ENCODE results near the gene APOOL.
"Not testable (repeated sequence)": the region's sequence is repeated elsewhere in the genome, so short reads cannot be mapped to it uniquely, and the experiment has no call there.

Gene APOOL

GRCh38 chrX:85003655-85004244, at the start of gene APOOL:
Gene APOOL, plus strand, starts transcription at chrX:85003877. Its CDS starts 36 bp downstream, at chrX:85003913.
- peak; percentile 75 for DNase-seq (ENCODE audit: low spot score)

GRCh38 chrX:84956304-84956703, 47.4 kb upstream of the APOOL start:
- no peak for DNase-seq (ENCODE audit: low spot score)

- no peak for DNase-seq (ENCODE audit: low spot score)
Observed at GRCh38 chrX:84974803-84975202, 28.9 kb upstream of the APOOL start.

GRCh38 chrX:84991739-84992138, 11.9 kb upstream of the APOOL start:
- not testable (repeated sequence) for DNase-seq (ENCODE audit: low spot score)

- DNase-seq (ENCODE audit: low spot score), result no peak
Observed at GRCh38 chrX:84993150-84993549, 10.5 kb upstream of the APOOL start.

GRCh38 chrX:85001344-85001743, 2.3 kb upstream of the APOOL start:
- no peak for DNase-seq (ENCODE audit: low spot score)

GRCh38 chrX:85004255-85004654, 578 bp downstream of the APOOL start:
- DNase-seq (ENCODE audit: low spot score), result no peak

- DNase-seq (ENCODE audit: low spot score), result no peak
Observed at GRCh38 chrX:85012098-85012497, 8.4 kb downstream of the APOOL start.

GRCh38 chrX:85015351-85015750, 11.7 kb downstream of the APOOL start:
- DNase-seq (ENCODE audit: low spot score), result not testable (repeated sequence)

GRCh38 chrX:85017721-85018120, 14.0 kb downstream of the APOOL start:
- DNase-seq (ENCODE audit: low spot score), result no peak

GRCh38 chrX:85018471-85018870, 14.8 kb downstream of the APOOL start:
- no peak for DNase-seq (ENCODE audit: low spot score)

- DNase-seq (ENCODE audit: low spot score), result no peak
Observed at GRCh38 chrX:85020216-85020615, 16.5 kb downstream of the APOOL start.

GRCh38 chrX:85024044-85024443, 20.4 kb downstream of the APOOL start:
- no peak for DNase-seq (ENCODE audit: low spot score)

GRCh38 chrX:85024562-85024961, 20.9 kb downstream of the APOOL start:
- no peak for DNase-seq (ENCODE audit: low spot score)

GRCh38 chrX:85026170-85026569, 22.5 kb downstream of the APOOL start:
- peak; percentile 7 for DNase-seq (ENCODE audit: low spot score)

GRCh38 chrX:85029043-85029442, 25.4 kb downstream of the APOOL start:
- no peak for DNase-seq (ENCODE audit: low spot score)

GRCh38 chrX:85031505-85031904, 27.8 kb downstream of the APOOL start:
- DNase-seq (ENCODE audit: low spot score), result no peak

GRCh38 chrX:85037114-85037513, 33.4 kb downstream of the APOOL start:
- DNase-seq (ENCODE audit: low spot score), result no peak

GRCh38 chrX:85051627-85052026, 48.0 kb downstream of the APOOL start:
- DNase-seq (ENCODE audit: low spot score), result no peak

- DNase-seq (ENCODE audit: low spot score), result no peak
Observed at GRCh38 chrX:85052205-85052604, 48.5 kb downstream of the APOOL start.

GRCh38 chrX:85052636-85053343, 49.1 kb downstream of the APOOL start:
- DNase-seq (ENCODE audit: low spot score), result no peak

GRCh38 chrX:85065512-85066198, 62.0 kb downstream of the APOOL start:
- no peak for DNase-seq (ENCODE audit: low spot score)

GRCh38 chrX:85077247-85077646, 73.6 kb downstream of the APOOL start:
- DNase-seq (ENCODE audit: low spot score), result not testable (repeated sequence)
